Mucosa of descending colon (tissue), 3 donors: ENCODE results near the gene ZNF697. TPM values are rescaled to one million over a fixed set of nuclear protein-coding genes. Genes with fewer than 3 reads are reported as not detected.

ENCODE experiments used
- ATAC-seq: fragments of 200-7000 bp; cut with Tn5 transposase; one replicate; pipeline ENCODE4 v1.9.1; 2020; ENCODE audit warnings: mild to moderate bottlenecking, moderate library complexity
- DNase-seq, 3 donors: peaks; one replicate each; pipeline ENCODE4 v3.0.0-alpha.2; 2020
- H3K36me3 ChIP-seq: fragments of 200-600 bp; one replicate; pipeline ENCODE4 v1.8.0; 2021; ENCODE audit warnings: low read depth, mild to moderate bottlenecking
- H3K4me1 ChIP-seq: fragments of 200-600 bp; one replicate; pipeline ENCODE4 v1.8.0; 2021; ENCODE audit warnings: low read depth, mild to moderate bottlenecking
- H3K4me3 ChIP-seq: fragments of 200-600 bp; one replicate; pipeline ENCODE4 v1.8.0; 2021; ENCODE audit warnings: mild to moderate bottlenecking
- H3K9me3 ChIP-seq: fragments of 200-600 bp; one replicate; pipeline ENCODE4 v1.8.0; 2021; ENCODE audit warnings: mild to moderate bottlenecking
- CTCF ChIP-seq: fragments of 200-600 bp; IDR thresholded peaks from one replicate; pipeline ENCODE4 v1.8.0; 2022; ENCODE audit warnings: antibody characterized with exemption, mild to moderate bottlenecking
- intact Hi-C, 2 donors: fragments of 100-400 bp; cut with DNase I in 1 of 2; cut with micrococcal nuclease in 1 of 2; formaldehyde crosslinking; loops; one replicate each; pipeline versions ENCODE4 v1.11.0 to v1.11.1; 2022; cut with DNase I, micrococcal nuclease
- total RNA-seq, 3 donors: library from RNA; stranded (reverse); fragmentation: NEBNext Ultra II Directional in 2 of 3; extraction: Animal tissue kit (Norgen Biotek cat#: 25700) in 2 of 3; gene quantifications; one replicate each; pipeline versions ENCODE4 v1.2.1 to v1.2.4, GENCODE V29; 2021 to 2023
- donor health status: DM: no; HTN: no; CAD: no; lungs with moderate emphysema.
- donor health status: DM: no; HTN: no; CAD: no.
- donor health status: DM: no; HTN: yes; CAD: no.

ZNF697 gene
- total RNA-seq, 3 donors from 2014 or later = 1.8 to 7.8 (median 2.8) TPM

- Histone ChIP-seq H3K4me3 (no peak overlapping the region), H3K9me3 (no peaks in the 10 kb centered on the region), H3K36me3 (no peaks in the 10 kb centered on the region), H3K4me1 (no peaks in the 10 kb centered on the region)
- ATAC-seq (no peak), DNase-seq (no peak)
- TF ChIP-seq CTCF = no peak
- intact Hi-C loops = no loop called here
These were observed 1.4 kb downstream of the ZNF697 start for GRCh38 chr1:119646521-119647227.

GRCh38 chr1:119639109-119639508 is 9.0 kb downstream of the ZNF697 start:
- DNase-seq = no peak

GRCh38 chr1:119637710-119638109 is 10.4 kb downstream of the ZNF697 start:
- Histone ChIP-seq H3K4me3 (no peak overlapping the region), H3K4me1 (no peaks in the 10 kb centered on the region), H3K36me3 (no peaks in the 10 kb centered on the region), H3K9me3 (no peaks in the 10 kb centered on the region)
- no peak for DNase-seq
- no peak for TF ChIP-seq CTCF
- intact Hi-C loops = no loop called here
- no peak for ATAC-seq

More at GRCh38 chr1:119639109-119639508, 9.0 kb downstream of the ZNF697 start:
- intact Hi-C loops = no loop called here
- TF ChIP-seq CTCF = no peak
- Histone ChIP-seq H3K4me1 (no peaks in the 10 kb centered on the region), H3K4me3 (no peak overlapping the region), H3K9me3 (no peaks in the 10 kb centered on the region), H3K36me3 (no peaks in the 10 kb centered on the region)
- ATAC-seq = no peak

- Histone ChIP-seq H3K36me3 (no peaks in the 10 kb centered on the region), H3K4me3 (no peak overlapping the region), H3K4me1 (peaks cover 8% of the 10 kb centered on the region), H3K9me3 (no peaks in the 10 kb centered on the region)
- DNase-seq = no peak
- no peak for ATAC-seq
- no peak for TF ChIP-seq CTCF
- intact Hi-C loops = no loop called here
These were observed 11.5 kb downstream of the ZNF697 start for GRCh38 chr1:119636491-119637089.

GRCh38 chr1:119635811-119636390 is 12.2 kb downstream of the ZNF697 start:
- no peak for ATAC-seq
- TF ChIP-seq CTCF = no peak
- no peak for DNase-seq
- intact Hi-C loops = no loop called here
- Histone ChIP-seq H3K4me3 (no peak overlapping the region), H3K4me1 (peaks cover 11% of the 10 kb centered on the region), H3K9me3 (no peaks in the 10 kb centered on the region), H3K36me3 (no peaks in the 10 kb centered on the region)
